ENCODE results near the gene SLC22A13.
"Not testable (repeated sequence)": the region's sequence is repeated elsewhere in the genome, so short reads cannot be mapped to it uniquely, and the experiment has no call there.

The SLC22A13 gene

GRCh38 chr3:38278841-38279240, 13.2 kb downstream of the SLC22A13 start:
- DNase-seq (ENCODE audit: low read depth) = no peak
- Histone ChIP-seq H3K9me3 (ENCODE audit: control insufficient read depth, low read length) (no peaks in the 10 kb centered on the region), H3K4me3 (ENCODE audit: low read length) (no peak overlapping the region), H3K4me1 (ENCODE audit: control insufficient read depth, insufficient read depth, low read length) (peaks cover 18% of the 10 kb centered on the region), H3K27me3 (replicated peaks; ENCODE audit: control insufficient read depth, insufficient read depth, low read length) (no peaks in the 10 kb centered on the region), H3K9ac (ENCODE audit: low read length) (no peak overlapping the region), H3K36me3 (ENCODE audit: control insufficient read depth, insufficient read depth, low read length, severe bottlenecking) (peaks cover 32% of the 10 kb centered on the region)

GRCh38 chr3:38281895-38282686, 16.5 kb downstream of the SLC22A13 start, which contains the start of gene SLC22A14:
Gene SLC22A14, plus strand, starts transcription at chr3:38282294. Its CDS starts 23,733 bp downstream, at chr3:38306027.
- no peaks in the 10 kb centered on the region for H3K27me3 ChIP-seq (replicated peaks; ENCODE audit: control insufficient read depth, insufficient read depth, low read length)
- no peaks in the 10 kb centered on the region for H3K9me3 ChIP-seq (ENCODE audit: control insufficient read depth, low read length)
- H3K4me3 ChIP-seq (ENCODE audit: low read length) = no peak within 1 kb of the TSS
- peaks cover 15% of the 10 kb centered on the region for H3K36me3 ChIP-seq (ENCODE audit: control insufficient read depth, insufficient read depth, low read length, severe bottlenecking)
- H3K4me1 ChIP-seq (ENCODE audit: control insufficient read depth, insufficient read depth, low read length) = peaks cover 32% of the 10 kb centered on the region
- no peak within 1 kb of the TSS for H3K9ac ChIP-seq (ENCODE audit: low read length)
- DNase-seq (ENCODE audit: low read depth) = no peak

- Histone ChIP-seq H3K4me3 (ENCODE audit: low read length) (peak overlapping the region; percentile 57), H3K9me3 (ENCODE audit: control insufficient read depth, low read length) (no peaks in the 10 kb centered on the region), H3K27me3 (replicated peaks; ENCODE audit: control insufficient read depth, insufficient read depth, low read length) (no peaks in the 10 kb centered on the region), H3K36me3 (ENCODE audit: control insufficient read depth, insufficient read depth, low read length, severe bottlenecking) (peaks cover under 1% of the 10 kb centered on the region), H3K4me1 (ENCODE audit: control insufficient read depth, insufficient read depth, low read length) (peaks cover 32% of the 10 kb centered on the region), H3K9ac (ENCODE audit: low read length) (peak overlapping the region; percentile 71)
- DNase-seq (ENCODE audit: low read depth) = peak; percentile 82
Measured at GRCh38 chr3:38283810-38284755, 18.5 kb downstream of the SLC22A13 start.

- DNase-seq (ENCODE audit: low read depth) = no peak
- no peaks in the 10 kb centered on the region for H3K9me3 ChIP-seq (ENCODE audit: control insufficient read depth, low read length)
- H3K4me3 ChIP-seq (ENCODE audit: low read length) = peak overlapping the region; percentile 17
- H3K36me3 ChIP-seq (ENCODE audit: control insufficient read depth, insufficient read depth, low read length, severe bottlenecking) = no peaks in the 10 kb centered on the region
- H3K27me3 ChIP-seq (replicated peaks; ENCODE audit: control insufficient read depth, insufficient read depth, low read length) = no peaks in the 10 kb centered on the region
- H3K9ac ChIP-seq (ENCODE audit: low read length) = peak overlapping the region; percentile 71
- H3K4me1 ChIP-seq (ENCODE audit: control insufficient read depth, insufficient read depth, low read length) = peaks cover 32% of the 10 kb centered on the region
Measured at GRCh38 chr3:38284756-38285150, 19.1 kb downstream of the SLC22A13 start.

GRCh38 chr3:38289286-38290217, 23.9 kb downstream of the SLC22A13 start:
- not testable (repeated sequence) for H3K36me3 ChIP-seq (ENCODE audit: control insufficient read depth, insufficient read depth, low read length, severe bottlenecking); H3K27me3 ChIP-seq (replicated peaks; ENCODE audit: control insufficient read depth, insufficient read depth, low read length); H3K4me3 ChIP-seq (ENCODE audit: low read length); DNase-seq (ENCODE audit: low read depth); H3K9me3 ChIP-seq (ENCODE audit: control insufficient read depth, low read length); H3K4me1 ChIP-seq (ENCODE audit: control insufficient read depth, insufficient read depth, low read length); H3K9ac ChIP-seq (ENCODE audit: low read length)

GRCh38 chr3:38297053-38297452, 31.4 kb downstream of the SLC22A13 start:
- not testable (repeated sequence) for H3K9ac ChIP-seq (ENCODE audit: low read length); H3K27me3 ChIP-seq (replicated peaks; ENCODE audit: control insufficient read depth, insufficient read depth, low read length); DNase-seq (ENCODE audit: low read depth); H3K4me1 ChIP-seq (ENCODE audit: control insufficient read depth, insufficient read depth, low read length); H3K4me3 ChIP-seq (ENCODE audit: low read length); H3K36me3 ChIP-seq (ENCODE audit: control insufficient read depth, insufficient read depth, low read length, severe bottlenecking); H3K9me3 ChIP-seq (ENCODE audit: control insufficient read depth, low read length)

GRCh38 chr3:38297537-38297936, 31.9 kb downstream of the SLC22A13 start:
- Histone ChIP-seq H3K36me3 (ENCODE audit: control insufficient read depth, insufficient read depth, low read length, severe bottlenecking) (no peaks in the 10 kb centered on the region), H3K9ac (ENCODE audit: low read length) (no peak overlapping the region), H3K4me3 (ENCODE audit: low read length) (no peak overlapping the region), H3K9me3 (ENCODE audit: control insufficient read depth, low read length) (no peaks in the 10 kb centered on the region), H3K4me1 (ENCODE audit: control insufficient read depth, insufficient read depth, low read length) (no peaks in the 10 kb centered on the region), H3K27me3 (replicated peaks; ENCODE audit: control insufficient read depth, insufficient read depth, low read length) (no peaks in the 10 kb centered on the region)
- no peak for DNase-seq (ENCODE audit: low read depth)

GRCh38 chr3:38297947-38298711, 32.5 kb downstream of the SLC22A13 start:
- no peaks in the 10 kb centered on the region for H3K27me3 ChIP-seq (replicated peaks; ENCODE audit: control insufficient read depth, insufficient read depth, low read length)
- H3K4me1 ChIP-seq (ENCODE audit: control insufficient read depth, insufficient read depth, low read length) = no peaks in the 10 kb centered on the region
- no peaks in the 10 kb centered on the region for H3K9me3 ChIP-seq (ENCODE audit: control insufficient read depth, low read length)
- H3K4me3 ChIP-seq (ENCODE audit: low read length) = no peak overlapping the region
- no peak overlapping the region for H3K9ac ChIP-seq (ENCODE audit: low read length)
- H3K36me3 ChIP-seq (ENCODE audit: control insufficient read depth, insufficient read depth, low read length, severe bottlenecking) = no peaks in the 10 kb centered on the region
- peak; percentile 32 for DNase-seq (ENCODE audit: low read depth)

- no peak overlapping the region for H3K9ac ChIP-seq (ENCODE audit: low read length)
Measured at GRCh38 chr3:38306941-38307340, 41.3 kb downstream of the SLC22A13 start.

GRCh38 chr3:38307599-38307998, 42.0 kb downstream of the SLC22A13 start:
- H3K36me3 ChIP-seq (ENCODE audit: control insufficient read depth, insufficient read depth, low read length, severe bottlenecking) = peaks cover 3% of the 10 kb centered on the region
- H3K4me3 ChIP-seq (ENCODE audit: low read length) = no peak overlapping the region
- H3K9me3 ChIP-seq (ENCODE audit: control insufficient read depth, low read length) = peaks cover 4% of the 10 kb centered on the region
- H3K4me1 ChIP-seq (ENCODE audit: control insufficient read depth, insufficient read depth, low read length) = no peaks in the 10 kb centered on the region
- H3K27me3 ChIP-seq (replicated peaks; ENCODE audit: control insufficient read depth, insufficient read depth, low read length) = peaks cover 23% of the 10 kb centered on the region
- DNase-seq (ENCODE audit: low read depth) = no peak
- H3K9ac ChIP-seq (ENCODE audit: low read length) = no peak overlapping the region

More at GRCh38 chr3:38306941-38307340, 41.3 kb downstream of the SLC22A13 start:
- no peak overlapping the region for H3K4me3 ChIP-seq (ENCODE audit: low read length)
- H3K9me3 ChIP-seq (ENCODE audit: control insufficient read depth, low read length) = peaks cover 4% of the 10 kb centered on the region
- H3K27me3 ChIP-seq (replicated peaks; ENCODE audit: control insufficient read depth, insufficient read depth, low read length) = peaks cover 23% of the 10 kb centered on the region
- H3K36me3 ChIP-seq (ENCODE audit: control insufficient read depth, insufficient read depth, low read length, severe bottlenecking) = peaks cover 3% of the 10 kb centered on the region
- H3K4me1 ChIP-seq (ENCODE audit: control insufficient read depth, insufficient read depth, low read length) = no peaks in the 10 kb centered on the region
- no peak for DNase-seq (ENCODE audit: low read depth)
